Ovary (tissue), 9 donors: ENCODE data around the gene TTLL11. TPM values are rescaled to one million over a fixed set of nuclear protein-coding genes. Genes with fewer than 3 reads are reported as not detected.

Experiments
- DNase-seq, 5 donors: peaks; one replicate each; pipeline ENCODE4 v3.0.0-alpha.2; 2019 to 2020
- H3K27ac ChIP-seq, 2 donors: fragments of 200-600 bp; one replicate each; pipeline versions ENCODE4 v1.5.1 to v1.8.0; 2019 to 2022
- H3K27me3 ChIP-seq: fragments of 200-600 bp; one replicate; pipeline ENCODE4 v1.8.0; 2022
- H3K36me3 ChIP-seq: fragments of 200-600 bp; sonication (generic); one replicate; pipeline ENCODE4 v1.5.1; 2019
- H3K4me1 ChIP-seq: one replicate; pipeline ENCODE4 v1.8.1; 2013; ENCODE audit warnings: mild to moderate bottlenecking, moderate library complexity; ENCODE audit not compliant: insufficient read depth
- H3K4me3 ChIP-seq: fragments of 200-600 bp; sonication (generic); one replicate; pipeline ENCODE4 v1.5.1; 2017
- H3K9me3 ChIP-seq, 2 donors: fragments of 200-600 bp in 1 of 2; sonication (generic) in 1 of 2; one replicate each; pipeline versions ENCODE4 v1.5.1 to v1.8.1; 2013 to 2019; ENCODE audit warnings: mild to moderate bottlenecking in 1 of 2, moderate library complexity in 1 of 2
- EP300 ChIP-seq: sonication (generic); formaldehyde crosslinking; IDR thresholded peaks from one replicate; pipeline ENCODE4 v1.6.1; 2017; ENCODE audit warnings: antibody characterized with exemption
- POLR2A ChIP-seq: fragments of 450-650 bp; IDR thresholded peaks from one replicate; pipeline ENCODE4 v1.6.1; 2017; ENCODE audit warnings: antibody characterized with exemption, mild to moderate bottlenecking, moderate library complexity
- WGBS, 3 donors: extraction: QIAGEN DNeasy Blood & Tissue Kit in 1 of 3; methylation state at CpG; one replicate each; pipeline versions ENCODE4 v1.1.5 to v1.1.7; 2013 to 2017; 5-methylcytosine and 5-hydroxymethylcytosine counted together
- intact Hi-C, 4 donors: fragments of 100-400 bp; cut with DNase I; formaldehyde crosslinking; loops; one replicate each; pipeline versions ENCODE4 v1.11.0 to v1.15.1; 2022 to 2023
- polyA plus RNA-seq, 2 donors: library from polyadenylated mRNA; stranded (reverse); fragments of 200-250 nt in 1 of 2; fragments of 350-450 nt in 1 of 2; fragmentation: Illumina TruSeq in 1 of 2; extraction: RNeasy Lipid Tissue Mini Kit (QIAGEN cat#74804) in 1 of 2; gene quantifications; one replicate each; pipeline ENCODE4 v1.2.3, GENCODE V29; 2013 to 2014
- total RNA-seq, 7 donors: library from RNA; depleted of rRNA in 2 of 7; stranded (reverse); fragments of >200 nt in 2 of 7; fragmentation: NEBNext Ultra II Directional in 3 of 7; extraction: Animal tissue kit (Norgen Biotek cat#: 25700) in 3 of 7; gene quantifications; one replicate each; pipeline versions ENCODE4 v1.1.0 to v1.2.4, GENCODE V29; 2016 to 2023
- TF ChIP-seq, protein P1 (sequence below), 3 donors: fragments of 450-650 bp in 2 of 3; fragments of 200-600 bp in 1 of 3; IDR thresholded peaks; one replicate each; pipeline versions ENCODE4 v1.5.1 to v1.8.0; 2016 to 2022; ENCODE audit warnings: antibody characterized with exemption in 3 of 3, mild to moderate bottlenecking in 1 of 3
- donor health status: DM: no; HTN: no; CAD: no; lungs with moderate emphysema.
- donor health status: DM: no; HTN: no; CAD: no.
- donor health status: Bipolar disorder and iron deficiency.
- donor health status: DM: yes; HTN: yes; CAD: no.
- donor health status: DM: no; HTN: no; CAD: no.
- donor health status: DM: yes; HTN: yes; CAD: no.

TTLL11 gene
- total and polyA plus RNA-seq, 9 donors, result 6.1 to 13.5 (median 9.2) TPM

DNA sequence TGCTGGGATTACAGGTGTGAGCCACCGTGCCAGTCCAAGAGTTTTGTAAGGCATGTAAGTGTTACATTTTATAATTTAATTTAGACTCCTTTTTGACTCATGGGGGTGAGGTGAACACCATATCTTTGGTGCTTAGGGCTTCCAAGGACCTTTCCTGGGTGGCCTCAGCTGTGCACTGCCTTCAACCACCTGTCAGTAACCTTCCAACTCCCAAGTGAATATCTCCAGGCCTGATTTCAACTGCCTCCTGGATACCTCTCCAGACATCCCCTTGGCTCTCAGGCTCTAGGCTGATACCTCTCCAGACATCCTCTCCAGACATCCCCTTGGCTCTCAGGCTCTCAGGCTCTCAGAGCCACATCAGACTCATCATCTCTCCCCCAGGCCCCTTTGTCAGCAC is 30.9 kb upstream of the TTLL11 start:
- H3K4me1 ChIP-seq, result no peaks in the 10 kb centered on the region
- no peaks in the 10 kb centered on the region for H3K27me3 ChIP-seq
- no peak overlapping the region for H3K27ac ChIP-seq
- WGBS, 3 donors, result 76 to 95% (median 76%) methylated on average over 1 of the region's 1 CpG
- H3K36me3 ChIP-seq, result no peaks in the 10 kb centered on the region
- intact Hi-C loops, result loop anchor here in 3 of 4 donors (2.0 to 10.0 kb wide), 4 partner anchors 227 to 681 kb away; partner anchors contain the start of gene OR1K1 (in 1 of the 3)
- no peaks in the 10 kb centered on the region for H3K9me3 ChIP-seq
- no peak for TF ChIP-seq EP300
- TF ChIP-seq, protein P1, sequence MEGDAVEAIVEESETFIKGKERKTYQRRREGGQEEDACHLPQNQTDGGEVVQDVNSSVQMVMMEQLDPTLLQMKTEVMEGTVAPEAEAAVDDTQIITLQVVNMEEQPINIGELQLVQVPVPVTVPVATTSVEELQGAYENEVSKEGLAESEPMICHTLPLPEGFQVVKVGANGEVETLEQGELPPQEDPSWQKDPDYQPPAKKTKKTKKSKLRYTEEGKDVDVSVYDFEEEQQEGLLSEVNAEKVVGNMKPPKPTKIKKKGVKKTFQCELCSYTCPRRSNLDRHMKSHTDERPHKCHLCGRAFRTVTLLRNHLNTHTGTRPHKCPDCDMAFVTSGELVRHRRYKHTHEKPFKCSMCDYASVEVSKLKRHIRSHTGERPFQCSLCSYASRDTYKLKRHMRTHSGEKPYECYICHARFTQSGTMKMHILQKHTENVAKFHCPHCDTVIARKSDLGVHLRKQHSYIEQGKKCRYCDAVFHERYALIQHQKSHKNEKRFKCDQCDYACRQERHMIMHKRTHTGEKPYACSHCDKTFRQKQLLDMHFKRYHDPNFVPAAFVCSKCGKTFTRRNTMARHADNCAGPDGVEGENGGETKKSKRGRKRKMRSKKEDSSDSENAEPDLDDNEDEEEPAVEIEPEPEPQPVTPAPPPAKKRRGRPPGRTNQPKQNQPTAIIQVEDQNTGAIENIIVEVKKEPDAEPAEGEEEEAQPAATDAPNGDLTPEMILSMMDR (IDR thresholded peaks at IDR 0.05), result no peak
- TF ChIP-seq POLR2A, result no peak
- DNase-seq, result no peak
- H3K4me3 ChIP-seq, result no peak overlapping the region

DNA sequence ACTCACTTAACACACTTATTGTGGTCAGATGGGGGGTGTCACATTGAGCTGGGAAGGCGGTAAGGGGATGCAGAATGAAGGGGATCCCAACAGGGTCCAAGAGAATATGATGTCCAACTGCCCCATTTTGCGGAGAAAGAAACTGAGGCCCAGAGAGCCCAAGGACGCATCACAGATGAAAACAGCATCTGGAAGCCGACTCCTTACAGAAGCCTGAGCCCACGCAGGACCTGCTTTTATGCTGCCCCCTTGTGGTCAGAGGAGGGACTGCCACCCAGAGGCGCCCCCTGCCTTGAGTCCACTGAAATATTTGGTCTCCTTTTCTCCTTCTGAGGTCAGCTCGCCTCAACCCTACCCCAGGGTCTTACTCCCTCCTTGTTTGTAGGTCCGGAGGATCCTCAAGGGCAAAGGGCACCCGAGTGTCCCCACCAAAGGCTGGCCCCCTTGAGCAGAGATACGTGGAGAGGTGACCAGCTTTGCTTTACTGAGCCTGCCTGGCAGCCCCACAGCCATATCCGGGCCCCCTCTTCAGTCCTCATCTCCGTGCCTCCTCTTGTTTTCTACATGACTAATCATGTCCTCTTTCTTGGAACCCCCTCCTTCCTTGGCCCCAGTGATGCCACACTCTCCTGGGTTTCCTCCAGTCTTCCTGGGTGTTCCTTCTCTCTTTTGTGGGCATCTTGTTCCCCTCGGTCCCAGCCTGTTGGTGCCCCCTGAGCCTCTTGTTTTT is 30.0 kb upstream of the TTLL11 start:
- no peaks in the 10 kb centered on the region for H3K27me3 ChIP-seq
- no peak overlapping the region for H3K4me3 ChIP-seq
- no peaks in the 10 kb centered on the region for H3K9me3 ChIP-seq
- peak; percentile 35 to 79 (median 69) for DNase-seq
- TF ChIP-seq, protein P1 (IDR thresholded peaks at IDR 0.05), result peak; percentile 62 to 75 (median 64)
- no peak for TF ChIP-seq POLR2A
- intact Hi-C loops, result loop anchor here (2.0 to 10.0 kb wide), 4 partner anchors 228 to 682 kb away; partner anchors contain the start of gene OR1K1 (in 1 of the 4)
- no peaks in the 10 kb centered on the region for H3K36me3 ChIP-seq
- H3K27ac ChIP-seq, result no peak overlapping the region
- no peaks in the 10 kb centered on the region for H3K4me1 ChIP-seq
- WGBS, 3 donors, result 23 to 30% (median 25%) methylated on average over 13 of the region's 13 CpGs

DNA sequence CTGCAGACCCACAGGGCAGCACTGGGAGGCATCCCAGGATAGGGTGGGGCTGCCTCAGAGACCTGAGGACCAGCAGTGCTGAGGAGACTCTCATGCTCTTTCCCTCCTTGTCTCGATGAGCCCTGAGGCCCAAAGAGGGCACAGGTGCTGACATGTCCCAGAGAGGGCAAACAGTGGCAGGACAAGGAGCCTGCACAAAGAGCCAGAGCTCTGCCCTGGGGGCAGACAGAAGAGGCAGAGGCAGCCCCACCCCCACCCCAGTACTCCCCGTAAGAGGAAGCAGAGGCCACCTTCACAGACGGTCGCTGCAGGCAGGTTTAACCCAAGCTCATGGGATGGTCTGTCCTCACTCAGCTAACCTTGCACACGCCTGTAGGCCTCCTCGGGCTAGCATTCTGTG is 29.4 kb upstream of the TTLL11 start:
- intact Hi-C loops, result loop anchor here (2.0 to 10.0 kb wide), 4 partner anchors 228 to 682 kb away; partner anchors contain the start of gene OR1K1 (in 1 of the 4)

DNA sequence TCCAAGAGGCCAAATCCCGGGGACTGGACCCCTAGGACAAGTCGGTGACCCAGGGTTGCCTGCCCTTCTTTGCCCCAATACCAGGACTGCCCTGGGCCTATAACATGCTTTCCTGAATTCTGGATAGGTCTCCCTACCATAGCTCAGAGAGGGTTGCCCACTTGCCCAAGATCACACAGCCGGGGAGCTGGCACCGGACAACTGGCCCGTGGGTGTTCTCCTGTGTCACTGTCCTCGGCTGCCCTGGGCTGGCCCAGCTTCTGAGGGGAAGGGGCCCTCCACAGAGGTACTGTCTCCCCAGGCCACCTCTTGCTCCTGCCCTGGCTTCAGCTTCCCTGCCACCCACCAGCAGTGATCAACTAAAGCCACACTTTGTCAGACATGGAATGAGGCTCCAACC is 28.8 kb upstream of the TTLL11 start:
- Histone ChIP-seq H3K4me3 (no peak overlapping the region), H3K9me3 (no peaks in the 10 kb centered on the region), H3K4me1 (no peaks in the 10 kb centered on the region), H3K36me3 (no peaks in the 10 kb centered on the region), H3K27me3 (no peaks in the 10 kb centered on the region), H3K27ac (no peak overlapping the region)
- intact Hi-C loops, result loop anchor here (2.0 to 10.0 kb wide), 4 partner anchors 229 to 683 kb away; partner anchors contain the start of gene OR1K1 (in 1 of the 4)
- DNase-seq, result no peak
- TF ChIP-seq, protein P1 (IDR thresholded peaks at IDR 0.05), result no peak
- TF ChIP-seq POLR2A (no peak), EP300 (no peak)
- 91 to 94% (median 93%) methylated on average over 6 of the region's 6 CpGs for WGBS, 3 donors

More for the DNA sequence above, 29.4 kb upstream of the TTLL11 start:
- H3K27ac ChIP-seq, result no peak overlapping the region
- no peaks in the 10 kb centered on the region for H3K27me3 ChIP-seq
- no peak for TF ChIP-seq EP300
- H3K4me1 ChIP-seq, result no peaks in the 10 kb centered on the region
- H3K9me3 ChIP-seq, result no peaks in the 10 kb centered on the region
- DNase-seq, result no peak
- no peaks in the 10 kb centered on the region for H3K36me3 ChIP-seq
- WGBS, 3 donors, result 49 to 72% (median 52%) methylated on average over 5 to 6 of the region's 6 CpGs
- H3K4me3 ChIP-seq, result no peak overlapping the region

DNA sequence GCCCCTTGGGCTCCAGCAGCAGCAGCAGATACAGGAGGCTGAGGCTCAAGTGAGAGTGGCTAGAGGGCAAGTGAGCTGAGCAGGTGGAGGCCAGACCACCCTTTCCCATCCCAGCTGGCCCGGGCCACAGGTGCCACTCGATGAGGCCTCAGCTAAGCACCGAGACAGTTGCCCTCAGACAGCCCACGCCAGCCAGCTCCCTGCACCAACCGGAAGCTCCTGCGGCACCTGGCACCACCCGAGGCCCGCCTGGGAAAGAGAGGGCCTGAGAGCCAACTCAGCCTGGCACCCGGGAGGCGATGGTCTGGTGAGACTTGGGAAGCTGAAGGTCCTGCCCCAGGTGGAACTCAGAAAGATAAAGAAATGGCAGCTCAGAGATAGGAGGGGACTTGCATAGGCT is 28.3 kb upstream of the TTLL11 start:
- intact Hi-C loops, result loop anchor here in 3 of 4 donors (10.0 kb wide), 3 partner anchors 333 to 683 kb away; partner anchors contain the start of gene OR1K1 (in 1 of the 3)

More for the DNA sequence above, 28.3 kb upstream of the TTLL11 start:
- H3K9me3 ChIP-seq, result no peaks in the 10 kb centered on the region
- WGBS, 3 donors, result 83 to 89% (median 88%) methylated on average over 10 of the region's 10 CpGs
- no peak for DNase-seq
- no peak overlapping the region for H3K27ac ChIP-seq
- no peaks in the 10 kb centered on the region for H3K27me3 ChIP-seq
- H3K4me3 ChIP-seq, result no peak overlapping the region
- TF ChIP-seq EP300, result no peak
- no peak for TF ChIP-seq POLR2A
- TF ChIP-seq, protein P1 (IDR thresholded peaks at IDR 0.05), result no peak
- H3K4me1 ChIP-seq, result no peaks in the 10 kb centered on the region
- H3K36me3 ChIP-seq, result no peaks in the 10 kb centered on the region
